ENCODE results near the gene MEIS1. TPM values are rescaled to one million over a fixed set of nuclear protein-coding genes. Genes with fewer than 3 reads are reported as not detected.

MEIS1 gene
- total RNA-seq, 2 experiments from 2014 or later = 5.4 to 7.3 TPM

- Histone ChIP-seq H3K9me3 (ENCODE audit: low read length) (no peaks in the 10 kb centered on the region), H3K36me3 (ENCODE audit: insufficient read depth, low read length) (no peaks in the 10 kb centered on the region), H3K4me3 (ENCODE audit: low read depth, low read length, poor library complexity, severe bottlenecking) (no peak overlapping the region), H2AFZ (ENCODE audit: low read length) (no peak overlapping the region), H4K20me1 (ENCODE audit: insufficient read depth, low read length) (no peaks in the 10 kb centered on the region), H3K4me1 (ENCODE audit: insufficient read depth, low read length, poor library complexity, severe bottlenecking) (no peaks in the 10 kb centered on the region), H3K4me2 (ENCODE audit: low read length) (no peak overlapping the region), H3K27ac (ENCODE audit: low read depth, low read length, poor library complexity, severe bottlenecking) (no peak overlapping the region), H3K9me2 (ENCODE audit: insufficient read depth, low read length) (no peaks in the 10 kb centered on the region), H3K79me2 (ENCODE audit: insufficient read depth, low read depth, low read length) (no peaks in the 10 kb centered on the region)
- no peak for DNase-seq (ENCODE audit: low spot score)
- no TSS peak for BruUV-seq (replicated peaks)
- ChIA-PET CTCF (ENCODE audit: unreplicated experiment) (no interaction called here), POLR2A (no interaction called here)
- intact Hi-C loops (cut with micrococcal nuclease; ENCODE audit: unreplicated experiment) = no loop called here
- TF ChIP-seq EZH2phosphoT487 (IDR thresholded peaks at IDR 0.05; ENCODE audit: borderline replicate concordance, low read depth, low read length) (no peak), CTCF (conservative IDR thresholded peaks at IDR 0.05; ENCODE audit: low read length) (no peak)
Observed at GRCh38 chr2:66405473-66405872, 29.5 kb upstream of the MEIS1 start.

GRCh38 chr2:66408905-66409304 is 26.0 kb upstream of the MEIS1 start:
- TF ChIP-seq EZH2phosphoT487 (IDR thresholded peaks at IDR 0.05; ENCODE audit: borderline replicate concordance, low read depth, low read length) (no peak), CTCF (conservative IDR thresholded peaks at IDR 0.05; ENCODE audit: low read length) (no peak)
- Histone ChIP-seq H3K9me2 (ENCODE audit: insufficient read depth, low read length) (no peaks in the 10 kb centered on the region), H3K9me3 (ENCODE audit: low read length) (no peaks in the 10 kb centered on the region), H3K4me2 (ENCODE audit: low read length) (no peak overlapping the region), H3K27ac (ENCODE audit: low read depth, low read length, poor library complexity, severe bottlenecking) (no peak overlapping the region), H4K20me1 (ENCODE audit: insufficient read depth, low read length) (no peaks in the 10 kb centered on the region), H3K4me3 (ENCODE audit: low read depth, low read length, poor library complexity, severe bottlenecking) (no peak overlapping the region), H3K4me1 (ENCODE audit: insufficient read depth, low read length, poor library complexity, severe bottlenecking) (no peaks in the 10 kb centered on the region), H2AFZ (ENCODE audit: low read length) (no peak overlapping the region), H3K79me2 (ENCODE audit: insufficient read depth, low read depth, low read length) (no peaks in the 10 kb centered on the region), H3K36me3 (ENCODE audit: insufficient read depth, low read length) (no peaks in the 10 kb centered on the region)
- BruUV-seq (replicated peaks) = no TSS peak
- intact Hi-C loops (cut with micrococcal nuclease; ENCODE audit: unreplicated experiment) = no loop called here
- ChIA-PET CTCF (ENCODE audit: unreplicated experiment) (no interaction called here), POLR2A (interaction anchor here (0.6 kb wide), 1 partner anchor 146 kb away, joined by 3 read pairs; no protein-coding TSS in a partner anchor)
- no peak for DNase-seq (ENCODE audit: low spot score)

- H3K36me3 ChIP-seq (ENCODE audit: insufficient read depth, low read length) = no peaks in the 10 kb centered on the region
- no TSS peak for BruUV-seq (replicated peaks)
- no peak overlapping the region for H3K27ac ChIP-seq (ENCODE audit: low read depth, low read length, poor library complexity, severe bottlenecking)
- TF ChIP-seq CTCF (conservative IDR thresholded peaks at IDR 0.05; ENCODE audit: low read length) (no peak), EZH2phosphoT487 (IDR thresholded peaks at IDR 0.05; ENCODE audit: borderline replicate concordance, low read depth, low read length) (no peak)
- H3K4me1 ChIP-seq (ENCODE audit: insufficient read depth, low read length, poor library complexity, severe bottlenecking) = no peaks in the 10 kb centered on the region
- intact Hi-C loops (cut with micrococcal nuclease; ENCODE audit: unreplicated experiment) = no loop called here
- H3K9me3 ChIP-seq (ENCODE audit: low read length) = no peaks in the 10 kb centered on the region
- H3K9me2 ChIP-seq (ENCODE audit: insufficient read depth, low read length) = no peaks in the 10 kb centered on the region
- CTCF ChIA-PET (ENCODE audit: unreplicated experiment) = no interaction called here
- H4K20me1 ChIP-seq (ENCODE audit: insufficient read depth, low read length) = peaks cover 3% of the 10 kb centered on the region; the same call in 1 of the 2 replicates
- POLR2A ChIA-PET = no interaction called here
- no peaks in the 10 kb centered on the region for H3K79me2 ChIP-seq (ENCODE audit: insufficient read depth, low read depth, low read length)
- DNase-seq (ENCODE audit: low spot score) = no peak
- H3K4me3 ChIP-seq (ENCODE audit: low read depth, low read length, poor library complexity, severe bottlenecking) = no peak overlapping the region
- H3K4me2 ChIP-seq (ENCODE audit: low read length) = no peak overlapping the region
- H2AFZ ChIP-seq (ENCODE audit: low read length) = no peak overlapping the region
Observed at GRCh38 chr2:66412874-66413273, 22.1 kb upstream of the MEIS1 start.
